Activated T-cell treated with anti-CD3 and anti-CD28 coated beads, Interleukin-2, amount 50 U/mL, for 24 hours (primary cell): ENCODE measurements around the gene FRAS1.

Experiments
- DNase-seq: peaks from one replicate; pipeline ENCODE4 v3.0.0-alpha.2; 2020
- H3K27ac Mint-ChIP-seq: 2 replicates; pipeline ENCODE4 v1.8.0; 2020; ENCODE audit warnings: mild to moderate bottlenecking, mixed read lengths
- H3K27me3 Mint-ChIP-seq: 2 replicates; pipeline ENCODE4 v1.8.0; 2020; ENCODE audit warnings: mixed read lengths
- H3K36me3 Mint-ChIP-seq: 2 replicates; pipeline ENCODE4 v1.8.0; 2020; ENCODE audit warnings: low read depth, mixed read lengths
- H3K4me1 Mint-ChIP-seq: 2 replicates; pipeline ENCODE4 v1.8.0; 2020; ENCODE audit warnings: low read depth, mixed read lengths
- H3K4me3 Mint-ChIP-seq: 2 replicates; pipeline ENCODE4 v1.8.0; 2020; ENCODE audit warnings: mild to moderate bottlenecking, moderate library complexity, mixed read lengths
- H3K9me3 Mint-ChIP-seq: 2 replicates; pipeline ENCODE4 v1.8.0; 2020; ENCODE audit warnings: mixed read lengths

FRAS1 gene

DNA sequence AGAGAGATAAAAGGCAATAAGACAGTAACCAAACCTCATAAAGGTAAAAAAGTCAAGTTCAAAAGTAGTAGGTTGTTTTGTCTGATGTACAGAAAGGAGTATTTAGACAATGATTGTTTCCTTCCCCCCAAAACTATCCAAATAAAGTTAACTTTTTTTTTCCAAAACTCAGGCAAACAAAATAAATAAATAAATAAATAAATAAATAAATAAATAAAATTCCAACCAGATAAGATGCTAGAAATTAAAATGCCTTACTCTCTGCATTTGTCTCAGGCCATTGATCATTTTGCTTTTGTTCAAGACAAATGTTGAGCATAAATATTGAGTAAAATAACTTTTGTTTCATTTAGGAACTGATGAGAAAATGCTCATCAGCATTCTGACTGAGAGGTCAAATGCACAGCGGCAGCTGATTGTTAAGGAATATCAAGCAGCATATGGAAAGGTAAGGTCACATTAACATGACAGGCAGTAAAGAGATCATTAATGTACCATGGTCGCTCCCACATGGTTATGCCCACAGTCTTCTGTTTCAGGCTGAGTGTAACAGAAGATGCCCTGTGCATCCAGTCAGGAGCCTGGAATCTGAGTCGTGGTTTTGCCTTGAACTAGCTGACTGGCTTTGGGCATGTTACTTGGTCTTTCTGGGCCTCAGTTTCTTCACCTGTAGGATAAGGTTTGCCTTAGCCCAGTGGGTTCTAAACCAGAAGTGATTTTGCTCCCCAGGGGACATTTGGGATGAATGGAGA, 521.7 kb downstream of the FRAS1 start:
- no peak overlapping the region for H3K27ac Mint-ChIP-seq
- DNase-seq = no peak
- no peaks in the 10 kb centered on the region for H3K9me3 Mint-ChIP-seq
- peaks cover 4% of the 10 kb centered on the region for H3K27me3 Mint-ChIP-seq
- no peak overlapping the region for H3K4me3 Mint-ChIP-seq
- H3K4me1 Mint-ChIP-seq = no peaks in the 10 kb centered on the region
- H3K36me3 Mint-ChIP-seq = no peaks in the 10 kb centered on the region

DNA sequence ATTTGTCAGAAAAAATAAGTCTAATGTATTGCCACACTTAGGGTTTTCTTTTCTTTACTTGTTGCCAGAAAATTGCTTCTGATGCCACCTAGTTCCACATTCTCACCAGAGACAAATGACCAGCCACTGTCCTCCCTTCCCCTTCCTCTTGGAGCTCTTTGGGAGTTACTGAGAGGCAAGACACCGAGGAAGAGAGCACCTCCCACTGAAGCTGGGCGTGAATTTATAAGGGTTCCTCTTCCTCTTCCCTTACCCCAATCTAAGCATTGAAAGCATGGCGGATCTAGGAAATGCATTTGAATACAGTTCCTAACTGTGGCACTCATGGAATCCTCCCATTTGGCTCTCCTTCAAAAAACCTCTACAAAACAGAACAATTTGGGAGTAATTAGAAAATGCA, 524.5 kb downstream of the FRAS1 start:
- Mint-ChIP-seq H3K4me1 (no peaks in the 10 kb centered on the region), H3K36me3 (no peaks in the 10 kb centered on the region), H3K27ac (no peak overlapping the region), H3K4me3 (no peak overlapping the region), H3K27me3 (peaks cover 4% of the 10 kb centered on the region), H3K9me3 (no peaks in the 10 kb centered on the region)
- DNase-seq = no peak

DNA sequence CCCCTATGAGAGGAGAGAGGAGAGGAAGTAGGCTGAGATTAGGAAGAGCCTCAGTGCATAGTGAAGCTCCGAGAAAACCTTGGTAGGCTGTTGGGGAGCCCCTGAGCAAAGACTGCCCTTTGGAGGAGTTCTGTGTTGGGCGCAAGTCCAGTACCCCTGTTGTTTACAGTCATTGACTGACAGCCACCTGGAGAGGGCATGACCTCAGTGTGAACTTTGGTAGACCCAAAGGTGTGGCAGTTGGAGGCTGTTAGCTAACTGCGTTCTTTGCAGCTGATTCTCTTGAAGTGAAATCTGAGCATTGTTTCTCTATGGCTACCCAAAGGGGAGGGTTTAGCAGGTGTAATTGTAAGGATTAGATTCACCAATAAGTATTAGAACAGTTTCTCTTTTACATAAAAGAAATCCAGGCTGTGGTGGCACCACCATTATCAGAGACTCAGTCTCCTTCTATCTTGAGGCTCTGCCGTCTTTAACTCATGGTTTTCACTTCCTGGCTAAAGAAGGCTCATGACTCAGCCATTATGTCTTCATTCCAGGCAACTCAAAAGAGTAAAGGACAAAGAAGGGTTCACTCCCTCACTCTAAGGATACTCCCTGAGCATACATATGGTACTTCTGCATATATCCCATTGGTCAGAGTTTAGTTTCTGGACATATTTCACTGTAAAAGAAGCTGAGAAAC, 527.9 kb downstream of the FRAS1 start:
- DNase-seq = no peak
- Mint-ChIP-seq H3K27ac (no peak overlapping the region), H3K4me3 (no peak overlapping the region), H3K4me1 (no peaks in the 10 kb centered on the region), H3K36me3 (no peaks in the 10 kb centered on the region), H3K9me3 (no peaks in the 10 kb centered on the region), H3K27me3 (peaks cover 4% of the 10 kb centered on the region)

DNA sequence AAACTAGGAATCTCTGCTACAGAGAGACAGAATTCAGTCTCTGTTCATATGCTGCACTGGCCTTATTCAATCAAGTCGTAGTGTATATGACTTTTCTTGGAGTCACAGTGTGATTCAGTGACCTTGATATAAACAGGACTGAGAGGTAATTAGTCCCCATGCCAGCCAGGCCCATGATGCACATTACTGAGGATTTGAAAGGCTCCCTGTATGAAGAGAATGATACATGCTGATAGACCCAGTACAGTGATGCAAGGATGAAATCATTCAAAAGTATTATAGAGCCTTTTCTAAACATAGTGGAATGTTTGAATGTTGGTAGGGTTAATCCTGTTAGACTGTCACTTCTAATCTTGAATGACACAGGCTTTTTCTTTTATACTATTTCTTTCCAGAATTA, 528.5 kb downstream of the FRAS1 start:
- H3K4me1 Mint-ChIP-seq = no peaks in the 10 kb centered on the region
- no peaks in the 10 kb centered on the region for H3K36me3 Mint-ChIP-seq
- peaks cover 3% of the 10 kb centered on the region for H3K27me3 Mint-ChIP-seq
- H3K9me3 Mint-ChIP-seq = no peaks in the 10 kb centered on the region
- H3K27ac Mint-ChIP-seq = no peak overlapping the region
- DNase-seq = no peak
- H3K4me3 Mint-ChIP-seq = no peak overlapping the region

DNA sequence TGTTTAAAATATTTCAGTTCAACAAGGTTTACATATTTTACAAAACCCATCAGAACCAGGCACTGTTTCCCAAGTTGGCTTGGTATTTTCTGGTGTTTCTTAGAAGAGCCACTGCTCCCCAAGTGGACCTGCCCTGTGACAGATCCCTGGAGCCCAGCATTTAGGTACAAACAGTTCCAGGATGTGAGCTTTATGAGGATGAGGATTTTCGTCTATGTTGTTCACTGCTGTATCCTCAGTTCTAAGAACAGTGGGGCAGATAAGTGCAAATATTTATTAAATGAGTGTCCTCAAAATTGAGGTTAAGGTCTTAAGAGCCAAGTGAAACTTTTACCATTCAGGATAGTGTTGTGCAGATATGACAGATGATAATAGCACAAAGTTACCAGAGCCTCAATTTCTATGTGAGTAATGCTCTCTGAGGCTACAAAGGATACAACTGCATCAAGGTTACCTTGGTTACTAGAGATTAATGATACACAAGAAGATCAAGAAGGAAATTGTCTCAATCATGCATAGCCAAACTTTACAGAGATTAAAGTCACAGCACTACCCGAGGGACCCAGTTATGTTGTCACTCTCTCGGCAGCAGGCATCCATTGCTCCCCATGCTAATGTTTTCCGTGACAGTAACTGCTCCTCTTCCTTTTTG, 531.9 kb downstream of the FRAS1 start:
- Mint-ChIP-seq H3K36me3 (no peaks in the 10 kb centered on the region), H3K4me1 (no peaks in the 10 kb centered on the region), H3K27ac (no peak overlapping the region), H3K4me3 (no peak overlapping the region), H3K9me3 (no peaks in the 10 kb centered on the region), H3K27me3 (no peaks in the 10 kb centered on the region)
- no peak for DNase-seq

DNA sequence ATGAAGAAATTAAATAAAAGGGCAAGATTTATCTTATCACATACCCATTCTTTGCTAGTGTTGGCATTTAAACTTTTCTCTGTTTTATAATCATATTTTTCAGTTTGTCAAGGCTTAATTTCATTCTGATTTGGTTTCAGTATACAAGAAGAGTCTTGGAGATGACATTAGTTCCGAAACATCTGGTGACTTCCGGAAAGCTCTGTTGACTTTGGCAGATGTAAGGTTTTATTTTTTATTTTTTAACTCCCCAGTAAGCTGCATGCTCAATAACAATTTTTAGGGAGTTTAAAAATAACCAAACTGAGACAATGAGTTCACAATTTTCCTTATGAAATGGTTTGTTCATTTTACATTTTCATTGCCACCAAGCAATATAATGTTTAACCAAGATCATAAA, 534.3 kb downstream of the FRAS1 start:
- Mint-ChIP-seq H3K36me3 (no peaks in the 10 kb centered on the region), H3K4me1 (no peaks in the 10 kb centered on the region), H3K27ac (no peak overlapping the region), H3K9me3 (no peaks in the 10 kb centered on the region), H3K4me3 (no peak overlapping the region), H3K27me3 (no peaks in the 10 kb centered on the region)
- no peak for DNase-seq

DNA sequence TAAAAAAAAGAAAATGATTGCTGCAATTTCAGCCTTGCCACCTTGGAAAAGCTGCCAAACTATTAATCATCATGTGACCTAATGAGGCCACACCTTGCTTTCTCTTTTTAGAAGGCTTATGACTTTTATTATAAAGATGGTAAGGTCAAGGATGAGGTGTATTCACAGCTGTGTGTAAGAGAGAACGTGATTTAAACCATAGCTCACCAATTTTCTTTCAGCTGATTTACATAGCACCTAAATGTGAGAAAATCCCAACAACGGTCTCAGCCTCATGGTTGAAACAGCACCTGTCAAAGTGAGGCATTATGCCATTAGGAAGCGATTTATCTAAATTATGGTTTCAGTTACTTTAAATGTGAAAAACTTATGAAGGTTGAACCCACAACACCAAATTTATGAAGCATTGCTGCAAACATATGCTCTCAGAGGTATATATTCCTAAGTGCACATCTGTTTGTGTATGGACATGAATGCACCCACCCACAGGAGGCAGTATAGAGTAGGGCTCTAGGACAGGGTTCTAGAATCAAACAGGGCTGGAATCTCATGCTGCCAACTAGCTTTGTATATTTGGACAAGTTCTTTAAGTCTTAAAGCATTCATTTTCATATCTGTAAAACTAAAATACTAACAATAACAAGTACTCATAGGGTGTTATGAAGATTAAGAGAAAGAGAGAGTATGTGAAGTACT, 535.1 kb downstream of the FRAS1 start:
- H3K9me3 Mint-ChIP-seq = no peaks in the 10 kb centered on the region
- H3K36me3 Mint-ChIP-seq = no peaks in the 10 kb centered on the region
- H3K27ac Mint-ChIP-seq = no peak overlapping the region
- H3K27me3 Mint-ChIP-seq = no peaks in the 10 kb centered on the region
- H3K4me1 Mint-ChIP-seq = no peaks in the 10 kb centered on the region
- no peak for DNase-seq
- no peak overlapping the region for H3K4me3 Mint-ChIP-seq
